Activated CD4-positive, alpha-beta memory T cell treated with anti-CD3 and anti-CD28 coated beads, Interleukin-2, amount 10 ng/mL, durations not matched to agents 7 days and 5 days (primary cell): ENCODE data around the gene TMED4. TPM values are rescaled to one million over a fixed set of nuclear protein-coding genes. Genes with fewer than 3 reads are reported as not detected.

Experiments
- CTCF ChIA-PET: fragments of 350-600 bp; sonication (Branson Sonifier 250); formaldehyde crosslinking; loops from one replicate; lab custom pipeline; 2021; ENCODE audit warnings: antibody characterized with exemption, inconsistent platforms; lab: Charles Lee
- POLR2A ChIA-PET: fragments of 350-600 bp; sonication (Branson Sonifier 250); formaldehyde crosslinking; loops from one replicate; lab custom pipeline; 2021; ENCODE audit warnings: antibody characterized with exemption; lab: Charles Lee
- DNase-seq: peaks from one replicate; pipeline ENCODE4 v3.0.0-alpha.2; 2020
- H3K27ac Mint-ChIP-seq: one replicate; pipeline ENCODE4 v1.8.0; 2021; ENCODE audit warnings: mild to moderate bottlenecking, mixed read lengths
- H3K27me3 Mint-ChIP-seq: one replicate; pipeline ENCODE4 v1.8.0; 2021; ENCODE audit warnings: mixed read lengths
- H3K36me3 Mint-ChIP-seq: one replicate; pipeline ENCODE4 v1.8.0; 2021; ENCODE audit warnings: low read depth, mixed read lengths
- H3K4me1 Mint-ChIP-seq: one replicate; pipeline ENCODE4 v1.8.0; 2021; ENCODE audit warnings: mixed read lengths
- H3K4me3 Mint-ChIP-seq: one replicate; pipeline ENCODE4 v1.8.0; 2021; ENCODE audit warnings: mild to moderate bottlenecking, mixed read lengths
- H3K9me3 Mint-ChIP-seq: one replicate; pipeline ENCODE4 v1.8.0; 2021; ENCODE audit warnings: mixed read lengths
- total RNA-seq, 2 experiments: library from RNA; stranded (reverse); gene quantifications; one replicate each; pipeline ENCODE4 v1.2.3, GENCODE V29; 2021

The TMED4 gene
- total RNA-seq, 2 experiments from 2014 or later, result 76.0 to 81.8 TPM

GRCh38 chr7:44580945-44581878 lies 819 bp downstream of the TMED4 start:
- POLR2A ChIA-PET, result interaction anchor here (0.7 to 5.3 kb wide), 28 partner anchors 9 to 555 kb away, joined by 3 to 96 read pairs (median 6); partner anchors contain the start of genes DDX56, H2AZ2, MYO1G and NUDCD3
- CTCF ChIA-PET, result interaction anchor here (0.7 to 3.4 kb wide), 12 partner anchors 9 to 418 kb away, joined by 3 to 16 read pairs (median 4); no protein-coding TSS in a partner anchor
- Mint-ChIP-seq H3K9me3 (no peaks in the 10 kb centered on the region), H3K4me3 (peak overlapping the region; percentile 92), H3K27me3 (no peaks in the 10 kb centered on the region), H3K27ac (peak overlapping the region; percentile 85), H3K36me3 (peaks cover 31% of the 10 kb centered on the region), H3K4me1 (peaks cover 43% of the 10 kb centered on the region)
- peak; percentile 59 for DNase-seq

GRCh38 chr7:44576228-44576627 lies 5.8 kb downstream of the TMED4 start:
- no peak for DNase-seq
- Mint-ChIP-seq H3K4me1 (peaks cover 68% of the 10 kb centered on the region), H3K4me3 (peak overlapping the region; percentile 1), H3K9me3 (no peaks in the 10 kb centered on the region), H3K36me3 (peaks cover 68% of the 10 kb centered on the region), H3K27ac (peak overlapping the region; percentile 4), H3K27me3 (no peaks in the 10 kb centered on the region)
- CTCF ChIA-PET, result interaction anchor here (1.5 kb wide), 1 partner anchor 11 kb away, joined by 3 read pairs; no protein-coding TSS in a partner anchor
- POLR2A ChIA-PET, result no interaction called here

- Mint-ChIP-seq H3K4me1 (peaks cover 56% of the 10 kb centered on the region), H3K27ac (peak overlapping the region; percentile 87), H3K9me3 (no peaks in the 10 kb centered on the region), H3K27me3 (no peaks in the 10 kb centered on the region), H3K4me3 (peak overlapping the region; percentile 96), H3K36me3 (peaks cover 71% of the 10 kb centered on the region)
- POLR2A ChIA-PET, result interaction anchor here (1.2 to 5.1 kb wide), 9 partner anchors 10 to 273 kb away, joined by 5 to 34 read pairs (median 9); partner anchors contain the start of genes H2AZ2, NUDCD3 and OGDH
- CTCF ChIA-PET, result interaction anchor here (1.2 to 3.4 kb wide), 2 partner anchors 10 to 12 kb away, joined by 3 to 26 read pairs; no protein-coding TSS in a partner anchor
- DNase-seq, result no peak
Measured at GRCh38 chr7:44575054-44575453, 7.0 kb downstream of the TMED4 start.

- ChIA-PET POLR2A (interaction anchor here (0.9 to 5.5 kb wide), 25 partner anchors 8 to 537 kb away, joined by 3 to 47 read pairs (median 7); partner anchors contain the start of genes H2AZ2, NUDCD3, OGDH and PURB), CTCF (interaction anchor here (0.6 to 3.4 kb wide), 7 partner anchors 8 to 334 kb away, joined by 3 to 26 read pairs (median 4); no protein-coding TSS in a partner anchor)
- peak overlapping the region; percentile 96 for H3K4me3 Mint-ChIP-seq
- no peak for DNase-seq
- no peaks in the 10 kb centered on the region for H3K27me3 Mint-ChIP-seq
- no peaks in the 10 kb centered on the region for H3K9me3 Mint-ChIP-seq
- peaks cover 50% of the 10 kb centered on the region for H3K4me1 Mint-ChIP-seq
- H3K36me3 Mint-ChIP-seq, result peaks cover 71% of the 10 kb centered on the region
- H3K27ac Mint-ChIP-seq, result peak overlapping the region; percentile 87
Measured at GRCh38 chr7:44574287-44574872, 7.7 kb downstream of the TMED4 start.

GRCh38 chr7:44573464-44574286 lies 8.4 kb downstream of the TMED4 start, which contains the start of gene DDX56:
Gene DDX56 (minus strand): TSS chr7:44573908. CDS start chr7:44573895, 13 bp downstream.
- peak within 1 kb of the TSS; percentile 96 for H3K4me3 Mint-ChIP-seq
- H3K4me1 Mint-ChIP-seq, result peaks cover 44% of the 10 kb centered on the region
- H3K27me3 Mint-ChIP-seq, result no peaks in the 10 kb centered on the region
- CTCF ChIA-PET, result interaction anchor here (0.6 to 3.4 kb wide), 7 partner anchors 9 to 333 kb away, joined by 3 to 26 read pairs (median 4); no protein-coding TSS in a partner anchor
- H3K27ac Mint-ChIP-seq, result peak within 1 kb of the TSS; percentile 87
- no peaks in the 10 kb centered on the region for H3K9me3 Mint-ChIP-seq
- peak; percentile 94 for DNase-seq
- POLR2A ChIA-PET, result interaction anchor here (0.5 to 5.5 kb wide), 28 partner anchors 8 to 538 kb away, joined by 3 to 47 read pairs (median 6); partner anchors contain the start of genes H2AZ2, NUDCD3, OGDH and PURB
- peaks cover 72% of the 10 kb centered on the region for H3K36me3 Mint-ChIP-seq

GRCh38 chr7:44572771-44573170 lies 9.3 kb downstream of the TMED4 start:
- Mint-ChIP-seq H3K9me3 (no peaks in the 10 kb centered on the region), H3K4me3 (peak overlapping the region; percentile 96), H3K4me1 (peaks cover 40% of the 10 kb centered on the region), H3K36me3 (peaks cover 72% of the 10 kb centered on the region), H3K27me3 (no peaks in the 10 kb centered on the region), H3K27ac (peak overlapping the region; percentile 87)
- CTCF ChIA-PET, result interaction anchor here (0.8 to 3.4 kb wide), 6 partner anchors 8 to 275 kb away, joined by 3 to 26 read pairs (median 4); partner anchors contain the start of gene TMED4
- DNase-seq, result no peak
- POLR2A ChIA-PET, result interaction anchor here (0.9 to 5.5 kb wide), 16 partner anchors 8 to 315 kb away, joined by 3 to 47 read pairs (median 8); partner anchors contain the start of genes H2AZ2, NUDCD3, OGDH and PPIA

- H3K27me3 Mint-ChIP-seq, result no peaks in the 10 kb centered on the region
- peaks cover 84% of the 10 kb centered on the region for H3K36me3 Mint-ChIP-seq
- POLR2A ChIA-PET, result interaction anchor here (5.5 kb wide), 1 partner anchor 12 kb away, joined by 47 read pairs; the partner anchor contains the start of gene TMED4
- DNase-seq, result no peak
- H3K9me3 Mint-ChIP-seq, result no peaks in the 10 kb centered on the region
- H3K27ac Mint-ChIP-seq, result no peak overlapping the region
- no peak overlapping the region for H3K4me3 Mint-ChIP-seq
- H3K4me1 Mint-ChIP-seq, result peaks cover 31% of the 10 kb centered on the region
- CTCF ChIA-PET, result no interaction called here
Measured at GRCh38 chr7:44569959-44570358, 12.1 kb downstream of the TMED4 start.

GRCh38 chr7:44568771-44569560 lies 13.1 kb downstream of the TMED4 start:
- H3K4me3 Mint-ChIP-seq, result no peak overlapping the region
- H3K9me3 Mint-ChIP-seq, result no peaks in the 10 kb centered on the region
- no peak overlapping the region for H3K27ac Mint-ChIP-seq
- H3K4me1 Mint-ChIP-seq, result peaks cover 21% of the 10 kb centered on the region
- no peaks in the 10 kb centered on the region for H3K27me3 Mint-ChIP-seq
- ChIA-PET POLR2A (interaction anchor here (1.4 to 5.5 kb wide), 2 partner anchors 13 kb away, joined by 5 to 47 read pairs; partner anchors contain the start of gene TMED4), CTCF (interaction anchor here (1.0 kb wide), 1 partner anchor 21 kb away, joined by 3 read pairs; no protein-coding TSS in a partner anchor)
- no peak for DNase-seq
- H3K36me3 Mint-ChIP-seq, result peaks cover 89% of the 10 kb centered on the region

GRCh38 chr7:44567884-44568283 lies 14.1 kb downstream of the TMED4 start:
- Mint-ChIP-seq H3K36me3 (peaks cover 80% of the 10 kb centered on the region), H3K4me3 (no peak overlapping the region), H3K9me3 (no peaks in the 10 kb centered on the region), H3K4me1 (peaks cover 13% of the 10 kb centered on the region), H3K27me3 (no peaks in the 10 kb centered on the region), H3K27ac (no peak overlapping the region)
- POLR2A ChIA-PET, result interaction anchor here (1.4 kb wide), 1 partner anchor 14 kb away, joined by 5 read pairs; the partner anchor contains the start of gene TMED4
- CTCF ChIA-PET, result interaction anchor here (1.0 kb wide), 1 partner anchor 20 kb away, joined by 3 read pairs; no protein-coding TSS in a partner anchor
- no peak for DNase-seq

- no peaks in the 10 kb centered on the region for H3K27me3 Mint-ChIP-seq
- peaks cover 68% of the 10 kb centered on the region for H3K36me3 Mint-ChIP-seq
- H3K27ac Mint-ChIP-seq, result no peak overlapping the region
- H3K4me3 Mint-ChIP-seq, result no peak overlapping the region
- POLR2A ChIA-PET, result interaction anchor here (3.2 kb wide), 1 partner anchor 7 kb away, joined by 24 read pairs; the partner anchor contains the start of gene DDX56
- no peaks in the 10 kb centered on the region for H3K9me3 Mint-ChIP-seq
- no peak for DNase-seq
- peaks cover 4% of the 10 kb centered on the region for H3K4me1 Mint-ChIP-seq
- CTCF ChIA-PET, result interaction anchor here (0.6 to 2.5 kb wide), 3 partner anchors 11 to 583 kb away, joined by 3 to 12 read pairs (median 8); no protein-coding TSS in a partner anchor
Measured at GRCh38 chr7:44566680-44567079, 15.4 kb downstream of the TMED4 start.
